SHP77 treated with DMSO at 0.1 percent for 48 hours (cell line): ENCODE data around the gene ARHGEF19.

Source experiments
- DNase-seq: peaks from one replicate; lab custom pipeline; 2025; lab: John Stamatoyannopoulos, UW

The ARHGEF19 gene

DNA sequence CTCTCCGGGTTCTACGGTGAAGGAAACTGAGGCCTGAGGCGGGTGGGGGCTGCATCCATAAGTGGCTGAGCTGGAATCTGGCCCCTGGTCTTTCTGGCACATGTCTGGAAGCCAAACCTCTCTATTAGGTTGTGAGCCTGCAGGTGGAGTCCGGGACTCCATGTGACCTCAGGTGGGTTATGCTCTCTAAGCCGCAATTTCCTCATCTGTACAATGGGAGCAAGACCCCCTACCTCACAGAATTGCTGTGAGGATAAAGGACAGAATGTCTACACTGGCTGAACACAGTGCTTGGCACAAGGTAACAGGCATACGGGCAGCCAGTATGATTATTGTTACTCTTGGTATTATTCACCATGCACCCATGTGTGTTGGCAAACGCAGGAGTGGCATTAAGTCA lies 63.3 kb downstream of the ARHGEF19 start:
- DNase-seq: no peak

DNA sequence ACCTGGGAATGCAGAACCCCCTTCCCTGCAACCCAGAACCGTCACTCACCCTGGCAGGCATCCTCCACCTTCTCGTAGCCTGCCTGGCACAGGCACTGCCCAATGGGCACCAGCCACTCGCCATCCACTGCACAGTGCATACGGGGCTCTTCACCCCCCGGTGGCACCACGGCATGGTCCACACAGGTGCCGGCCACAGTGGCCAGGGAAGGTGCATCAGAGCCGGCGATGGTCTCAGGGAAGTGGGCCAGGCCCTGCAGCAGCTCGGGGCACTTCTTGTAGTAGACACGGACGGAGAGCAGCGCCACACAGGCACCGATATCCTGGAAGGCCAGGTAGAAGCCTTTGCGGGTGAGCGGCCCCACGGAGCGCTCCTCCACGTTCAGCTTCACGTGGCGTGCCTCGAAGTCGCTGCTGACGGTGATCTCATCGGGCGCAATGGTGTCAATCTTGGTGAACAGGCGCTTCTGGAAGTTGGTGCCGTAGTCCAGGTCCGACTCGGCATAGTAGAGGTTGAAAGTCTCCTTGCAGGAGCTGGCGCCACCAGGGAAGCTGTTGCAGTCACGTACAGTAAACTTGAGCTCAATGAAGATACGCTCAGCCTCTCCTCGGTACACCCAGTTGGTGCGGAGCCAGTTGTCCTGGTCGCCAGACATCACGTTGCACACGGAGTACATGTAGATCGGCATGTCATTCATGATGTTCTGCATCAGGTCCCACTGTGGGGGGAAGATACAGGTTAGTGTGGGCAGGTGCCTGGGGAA lies 63.9 kb downstream of the ARHGEF19 start:
- no peak for DNase-seq
